Fibroblast of lung (primary cell): ENCODE data around the gene ZFC3H1. TPM values are rescaled to one million over a fixed set of nuclear protein-coding genes. Genes with fewer than 3 reads are reported as not detected.

Source experiments
- DNase-seq, 2 donors: peaks; one replicate each; pipeline versions ENCODE4 v3.0.0 to v3.0.0-alpha.2; 2010; ENCODE audit warnings: low read depth in 2 of 2
- H2AFZ ChIP-seq: 2 replicates; pipeline ENCODE4 v1.5.1; 2012; ENCODE audit warnings: low read length, control low read depth, inconsistent platforms
- H3K27ac ChIP-seq: 2 replicates; pipeline ENCODE4 v1.5.1; 2011; ENCODE audit warnings: low read length, control low read depth; ENCODE audit not compliant: insufficient read depth
- H3K27me3 ChIP-seq: 2 replicates; pipeline ENCODE4 v1.5.1; 2011; ENCODE audit warnings: mild to moderate bottlenecking, low read length; ENCODE audit not compliant: control insufficient read depth, insufficient read depth
- H3K36me3 ChIP-seq: 2 replicates; pipeline ENCODE4 v1.5.1; 2011; ENCODE audit warnings: low read length; ENCODE audit not compliant: control insufficient read depth, insufficient read depth
- H3K4me1 ChIP-seq: 2 replicates; pipeline ENCODE4 v1.5.1; 2011; ENCODE audit warnings: low read length; ENCODE audit not compliant: control insufficient read depth, insufficient read depth; ENCODE audit errors: extremely low read depth
- H3K4me2 ChIP-seq: 2 replicates; pipeline ENCODE4 v1.5.1; 2011; ENCODE audit warnings: low read length, control low read depth; ENCODE audit not compliant: insufficient read depth; ENCODE audit errors: extremely low read depth
- H3K4me3 ChIP-seq, 4 experiments: fragments of 200-600 bp in 1 of 4; sonication (generic) in 1 of 4; replicated peaks in 1 of 4; 2 replicates each; pipeline ENCODE4 v1.5.1; 2011 to 2016; ENCODE audit warnings: low read length in 4 of 4, low read depth in 3 of 4, mild to moderate bottlenecking in 3 of 4, control low read depth in 2 of 4, inconsistent platforms in 1 of 4, mixed read lengths in 1 of 4; ENCODE audit not compliant: insufficient read depth in 1 of 4; ENCODE audit errors: control extremely low read depth in 1 of 4
- H3K79me2 ChIP-seq: 2 replicates; pipeline ENCODE4 v1.5.1; 2012; ENCODE audit warnings: mild to moderate bottlenecking, low read length, inconsistent platforms; ENCODE audit not compliant: control insufficient read depth, insufficient read depth
- H3K9ac ChIP-seq: 2 replicates; pipeline ENCODE4 v1.5.1; 2011; ENCODE audit warnings: mild to moderate bottlenecking, low read length, control low read depth; ENCODE audit not compliant: insufficient read depth
- H3K9me3 ChIP-seq: 2 replicates; pipeline ENCODE4 v1.5.1; 2012; ENCODE audit warnings: low read depth, low read length; ENCODE audit not compliant: control insufficient read depth, insufficient read depth
- H4K20me1 ChIP-seq: 2 replicates; pipeline ENCODE4 v1.5.1; 2011; ENCODE audit warnings: low read length; ENCODE audit not compliant: control insufficient read depth, insufficient read depth; ENCODE audit errors: extremely low read depth
- EZH2 ChIP-seq: IDR thresholded peaks from 2 replicates; pipeline ENCODE4 v1.5.1; 2012; ENCODE audit warnings: low read length, control low read depth, mild to moderate bottlenecking; ENCODE audit errors: missing control alignments
- polyA plus RNA-seq, 2 donors: library from polyadenylated mRNA; depleted of rRNA in 1 of 2; stranded (reverse) in 1 of 2; unstranded in 1 of 2; fragments of >200 nt; gene quantifications; 2 replicates each; pipeline ENCODE4 v1.2.1, GENCODE V29; 2011 to 2012; ENCODE audit warnings: missing spikeins in 1 of 2
- total RNA-seq: library from RNA; depleted of rRNA; stranded (reverse); fragments of >200 nt; gene quantifications from 2 replicates; pipeline ENCODE4 v1.2.1, GENCODE V29; 2014
- TF ChIP-seq, protein P1 (sequence below), 2 donors: IDR thresholded peaks in 1 of 2; conservative IDR thresholded peaks in 1 of 2; 1 replicate in 1 of 2; 2 replicates in 1 of 2; pipeline ENCODE4 v1.5.1; 2011 to 2012; ENCODE audit warnings: low read length in 2 of 2, control low read depth in 1 of 2, inconsistent platforms in 1 of 2, low read depth in 1 of 2, mild to moderate bottlenecking in 1 of 2

The ZFC3H1 gene
- total and polyA plus RNA-seq, 2 donors (not counting 1 experiment from before 2014, with no cell fraction given): 30.7 to 33.1 TPM

DNA sequence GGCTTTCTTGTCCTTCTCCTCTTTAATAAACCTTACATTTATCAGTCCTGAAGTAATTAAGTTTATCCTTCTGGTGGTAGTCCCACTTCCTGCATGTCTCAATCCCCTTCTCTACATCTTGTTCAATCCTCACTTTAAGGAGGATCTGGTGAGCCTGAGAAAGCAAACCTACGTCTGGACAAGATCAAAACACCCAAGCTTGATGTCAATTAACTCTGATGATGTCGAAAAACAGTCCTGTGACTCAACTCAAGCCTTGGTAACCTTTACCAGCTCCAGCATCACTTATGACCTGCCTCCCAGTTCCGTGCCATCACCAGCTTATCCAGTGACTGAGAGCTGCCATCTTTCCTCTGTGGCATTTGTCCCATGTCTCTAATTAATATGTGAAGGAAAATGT is 79.3 kb downstream of the ZFC3H1 start:
- Histone ChIP-seq H3K27ac (no peak overlapping the region), H3K36me3 (no peaks in the 10 kb centered on the region), H2AFZ (no peak overlapping the region), H3K4me2 (no peak overlapping the region), H3K79me2 (no peaks in the 10 kb centered on the region), H3K27me3 (no peaks in the 10 kb centered on the region), H3K4me1 (no peaks in the 10 kb centered on the region), H3K9me3 (no peaks in the 10 kb centered on the region), H3K9ac (no peak overlapping the region), H3K4me3 (no peak overlapping the region), H4K20me1 (no peaks in the 10 kb centered on the region)
- TF ChIP-seq, protein P1, sequence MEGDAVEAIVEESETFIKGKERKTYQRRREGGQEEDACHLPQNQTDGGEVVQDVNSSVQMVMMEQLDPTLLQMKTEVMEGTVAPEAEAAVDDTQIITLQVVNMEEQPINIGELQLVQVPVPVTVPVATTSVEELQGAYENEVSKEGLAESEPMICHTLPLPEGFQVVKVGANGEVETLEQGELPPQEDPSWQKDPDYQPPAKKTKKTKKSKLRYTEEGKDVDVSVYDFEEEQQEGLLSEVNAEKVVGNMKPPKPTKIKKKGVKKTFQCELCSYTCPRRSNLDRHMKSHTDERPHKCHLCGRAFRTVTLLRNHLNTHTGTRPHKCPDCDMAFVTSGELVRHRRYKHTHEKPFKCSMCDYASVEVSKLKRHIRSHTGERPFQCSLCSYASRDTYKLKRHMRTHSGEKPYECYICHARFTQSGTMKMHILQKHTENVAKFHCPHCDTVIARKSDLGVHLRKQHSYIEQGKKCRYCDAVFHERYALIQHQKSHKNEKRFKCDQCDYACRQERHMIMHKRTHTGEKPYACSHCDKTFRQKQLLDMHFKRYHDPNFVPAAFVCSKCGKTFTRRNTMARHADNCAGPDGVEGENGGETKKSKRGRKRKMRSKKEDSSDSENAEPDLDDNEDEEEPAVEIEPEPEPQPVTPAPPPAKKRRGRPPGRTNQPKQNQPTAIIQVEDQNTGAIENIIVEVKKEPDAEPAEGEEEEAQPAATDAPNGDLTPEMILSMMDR (conservative IDR thresholded peaks at IDR 0.05 in 1 of 2, IDR thresholded peaks at IDR 0.05 in 1 of 2; ENCODE audit: low read depth in 1 of 2, low read length in 2 of 2): no peak
- TF ChIP-seq EZH2: no peak
- no peak for DNase-seq

DNA sequence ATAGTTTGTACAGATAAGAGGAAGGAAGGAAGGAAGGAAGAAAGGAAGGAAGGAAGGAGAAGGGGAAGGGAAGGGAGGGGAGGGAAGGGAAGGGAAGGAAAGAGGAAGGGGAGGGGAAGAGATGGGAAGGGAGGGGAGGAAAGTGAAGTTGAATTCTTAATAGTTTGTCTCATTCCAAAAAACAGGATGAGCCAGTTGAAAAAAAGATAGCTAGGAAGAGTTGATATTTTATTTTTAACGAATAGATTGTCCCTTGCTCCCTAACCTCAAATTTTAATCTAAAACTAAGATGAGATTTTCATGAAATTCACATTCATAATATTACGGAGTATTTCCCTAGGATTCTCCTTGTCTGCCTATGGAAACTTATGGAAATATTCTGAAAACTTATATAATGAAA is 80.7 kb downstream of the ZFC3H1 start:
- no peak for DNase-seq
- Histone ChIP-seq H4K20me1 (no peaks in the 10 kb centered on the region), H3K36me3 (no peaks in the 10 kb centered on the region), H3K4me1 (no peaks in the 10 kb centered on the region), H2AFZ (no peak overlapping the region), H3K4me3 (no peak overlapping the region), H3K4me2 (no peak overlapping the region), H3K27me3 (no peaks in the 10 kb centered on the region), H3K9me3 (no peaks in the 10 kb centered on the region), H3K79me2 (no peaks in the 10 kb centered on the region), H3K9ac (no peak overlapping the region), H3K27ac (no peak overlapping the region)
- no peak for TF ChIP-seq EZH2
- TF ChIP-seq, protein P1 (conservative IDR thresholded peaks at IDR 0.05 in 1 of 2, IDR thresholded peaks at IDR 0.05 in 1 of 2; ENCODE audit: low read depth in 1 of 2, low read length in 2 of 2): no peak

DNA sequence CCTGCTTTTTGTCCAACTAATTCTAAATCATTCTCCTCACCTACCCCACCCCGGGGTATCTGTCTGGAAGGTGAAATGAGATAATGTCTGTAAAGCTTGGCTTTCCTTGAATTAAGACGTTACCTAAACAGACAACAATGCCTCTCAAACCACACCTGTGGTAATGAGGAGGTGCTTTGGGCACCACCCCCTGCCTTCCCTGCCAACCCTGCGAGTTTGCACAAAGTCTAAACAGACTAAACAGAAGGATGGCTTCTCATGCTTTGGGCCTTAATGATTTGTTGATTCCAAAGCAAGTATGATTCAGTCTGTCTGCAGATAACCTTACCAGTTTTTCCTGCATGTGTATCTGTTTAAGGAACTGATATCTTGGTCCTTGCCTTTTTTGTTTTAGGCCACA is 82.4 kb downstream of the ZFC3H1 start:
- Histone ChIP-seq H4K20me1 (no peaks in the 10 kb centered on the region), H3K4me1 (no peaks in the 10 kb centered on the region), H3K4me2 (no peak overlapping the region), H2AFZ (no peak overlapping the region), H3K4me3 (no peak overlapping the region), H3K27me3 (no peaks in the 10 kb centered on the region), H3K9ac (no peak overlapping the region), H3K27ac (no peak overlapping the region), H3K9me3 (no peaks in the 10 kb centered on the region), H3K79me2 (no peaks in the 10 kb centered on the region), H3K36me3 (no peaks in the 10 kb centered on the region)
- no peak for TF ChIP-seq EZH2
- TF ChIP-seq, protein P1 (conservative IDR thresholded peaks at IDR 0.05 in 1 of 2, IDR thresholded peaks at IDR 0.05 in 1 of 2; ENCODE audit: low read depth in 1 of 2, low read length in 2 of 2): no peak
- DNase-seq: peak in 1 of 2 donors; percentile 71
